HG02852 (cell line): ENCODE results near the gene DNAJC11.
"Not testable (repeated sequence)": the region's sequence is repeated elsewhere in the genome, so short reads cannot be mapped to it uniquely, and the experiment has no call there.

ENCODE experiments used
- ATAC-seq: cut with Tn5 transposase; IDR thresholded peaks from one replicate; pipeline ENCODE4 v1.9.1; 2021; ENCODE audit warnings: mild to moderate bottlenecking, moderate library complexity; ENCODE audit not compliant: unreplicated experiment

The DNAJC11 gene

DNA sequence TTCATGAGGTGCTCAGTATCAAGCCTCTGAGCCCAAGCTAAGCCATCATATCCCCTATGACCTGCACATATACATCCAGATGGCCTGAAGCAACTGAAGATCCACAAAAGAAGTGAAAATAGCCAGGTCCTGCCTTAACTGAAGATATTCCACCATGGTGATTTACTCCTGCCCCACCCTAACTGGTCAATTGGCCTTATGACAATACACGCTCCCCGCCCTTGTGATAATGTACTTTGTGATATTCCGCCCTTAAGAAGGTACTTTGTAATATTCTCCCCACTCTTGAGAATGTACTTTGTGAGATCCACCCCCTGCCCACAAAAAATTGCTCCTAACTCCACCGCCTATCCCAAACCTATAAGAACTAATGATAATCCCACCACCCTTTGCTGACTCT lies 1.7 kb downstream of the DNAJC11 start:
- ATAC-seq: not testable (repeated sequence)

DNA sequence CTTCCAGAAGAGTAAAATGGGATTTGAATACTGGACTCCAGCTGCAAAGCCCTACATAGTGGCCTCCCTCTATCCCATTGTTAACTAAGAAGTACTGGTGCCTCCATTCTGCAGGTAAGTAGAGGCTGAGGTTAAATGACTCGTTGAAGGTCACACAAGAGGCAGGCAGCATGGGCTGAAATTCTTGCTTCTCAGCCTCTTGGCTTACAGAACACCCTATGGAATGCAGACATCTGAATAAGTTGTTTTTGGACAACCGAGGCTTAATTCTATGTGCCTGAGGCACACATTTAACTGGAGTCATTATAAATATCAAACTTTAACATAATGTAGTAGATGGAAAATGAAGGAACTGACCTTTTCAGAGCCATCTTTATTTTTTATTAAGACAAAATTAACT lies 5.7 kb downstream of the DNAJC11 start:
- no peak for ATAC-seq

DNA sequence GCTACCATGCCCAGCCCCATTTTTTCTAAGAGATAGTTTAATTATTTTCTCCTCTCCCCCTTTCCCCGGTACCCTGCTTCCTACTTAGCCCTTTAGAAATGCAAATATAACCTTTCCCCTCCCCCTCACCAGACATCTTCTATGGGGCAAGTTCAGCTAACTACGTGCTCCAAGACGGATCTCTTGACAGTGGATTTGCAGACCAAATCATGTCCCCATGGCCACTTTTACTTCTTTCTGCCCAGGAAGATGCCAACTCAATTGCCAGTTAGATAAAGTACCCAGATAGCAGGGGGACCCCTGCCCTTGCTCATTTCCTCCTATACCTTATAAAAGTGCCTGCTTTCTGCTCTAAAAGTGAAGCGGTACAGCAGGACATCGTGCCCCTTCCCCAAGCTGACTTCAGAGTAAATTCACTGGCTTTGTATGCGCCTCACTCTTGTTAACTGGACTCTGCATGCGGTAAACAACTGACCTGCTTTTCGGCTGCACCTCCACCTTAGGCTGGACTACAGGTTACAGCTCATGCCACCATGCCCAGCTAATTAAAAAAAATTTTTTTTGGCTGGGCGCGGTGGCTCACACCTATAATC lies 7.4 kb downstream of the DNAJC11 start:
- ATAC-seq: no peak

DNA sequence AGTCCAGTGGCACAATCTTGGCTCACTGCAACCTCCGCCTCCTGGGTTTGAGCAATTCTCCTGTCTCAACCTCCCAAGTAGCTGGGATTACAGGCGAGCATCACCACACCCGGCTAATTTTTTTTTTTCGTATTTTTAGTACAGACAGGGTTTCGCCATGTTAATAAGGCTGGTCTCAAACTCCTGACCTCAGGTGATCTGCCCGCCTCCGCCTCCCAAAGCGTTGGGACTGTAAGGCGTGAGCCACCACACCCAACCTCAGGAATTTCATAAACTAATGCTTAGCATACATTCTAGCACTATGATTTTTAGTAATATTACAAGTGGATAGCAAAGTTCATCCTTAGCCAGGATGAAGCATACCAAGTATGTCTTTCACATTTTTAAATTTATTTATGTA lies 8.7 kb downstream of the DNAJC11 start:
- ATAC-seq: no peak

DNA sequence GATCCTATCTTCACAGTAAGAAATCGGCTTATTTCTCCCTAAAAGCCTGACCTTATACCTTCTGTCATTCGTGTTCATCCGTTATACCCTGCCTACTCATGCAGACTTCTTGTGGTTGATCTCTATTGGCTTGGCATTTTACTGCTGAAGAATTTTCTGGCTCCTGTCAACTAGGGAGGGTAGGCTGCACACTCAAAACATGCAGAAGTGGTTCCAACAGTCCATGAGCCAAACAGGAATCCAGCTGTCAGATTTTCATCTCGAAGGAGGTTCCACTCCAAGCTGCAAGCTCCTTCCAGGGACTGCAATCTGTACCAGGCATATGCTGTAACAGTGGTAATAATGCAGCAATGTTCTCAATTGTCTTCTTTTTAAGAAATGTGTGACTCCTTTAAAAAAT lies 10.1 kb downstream of the DNAJC11 start:
- no peak for ATAC-seq

DNA sequence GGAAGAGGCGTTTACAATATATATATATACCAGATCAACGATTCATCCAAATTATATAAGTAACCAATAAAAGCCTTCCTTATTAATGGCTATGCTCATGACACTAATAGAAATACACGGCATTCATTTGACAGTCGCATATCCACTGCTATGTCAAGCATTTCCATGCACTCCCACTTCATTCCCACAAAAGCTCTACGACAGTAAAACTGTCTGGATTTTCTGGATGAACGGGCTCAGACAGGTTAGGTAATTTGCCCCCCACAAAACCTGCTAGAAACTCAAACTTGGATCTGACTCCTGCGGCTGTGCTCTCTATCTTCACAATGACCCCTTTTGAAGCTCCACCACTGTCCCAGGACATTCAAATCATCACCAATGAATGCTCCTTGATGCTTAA lies 11.4 kb downstream of the DNAJC11 start:
- no peak for ATAC-seq

DNA sequence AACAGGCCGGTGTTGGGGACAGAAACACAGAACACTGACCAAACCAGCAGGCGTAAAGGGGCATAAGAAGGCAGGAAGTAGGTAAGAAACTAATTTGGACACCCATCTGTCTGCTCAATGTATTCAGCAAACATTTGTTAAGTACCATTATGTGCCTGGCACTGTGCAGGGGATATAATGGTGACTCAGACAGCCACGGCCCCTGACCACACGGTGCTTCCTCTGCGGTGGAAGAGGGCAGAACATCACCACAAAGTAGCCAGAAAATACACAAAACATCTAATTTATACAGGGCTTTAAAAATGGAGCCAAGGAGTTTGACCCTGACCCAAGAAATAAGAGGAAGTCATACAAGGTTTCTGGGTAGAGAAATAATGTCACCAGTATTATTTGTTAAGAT lies 12.9 kb downstream of the DNAJC11 start:
- no peak for ATAC-seq

DNA sequence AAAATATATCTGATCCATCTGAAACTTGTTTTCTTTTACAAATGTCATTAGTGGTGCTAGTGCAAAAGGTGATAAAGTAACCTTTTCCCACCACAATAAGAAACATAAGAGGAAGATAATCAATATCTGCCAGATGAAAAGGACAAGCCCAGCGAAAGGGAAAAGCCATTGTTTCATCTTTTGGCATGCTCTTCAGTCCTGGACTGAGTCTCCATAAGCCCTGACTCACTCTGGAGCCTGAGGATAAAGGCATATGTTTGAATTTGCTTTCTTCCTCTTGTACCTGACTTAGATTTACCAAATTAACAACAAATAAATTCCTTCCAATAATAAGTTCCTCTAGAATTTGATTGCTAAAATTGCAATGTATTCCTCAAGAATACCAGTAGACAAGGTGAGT lies 13.6 kb downstream of the DNAJC11 start:
- no peak for ATAC-seq

DNA sequence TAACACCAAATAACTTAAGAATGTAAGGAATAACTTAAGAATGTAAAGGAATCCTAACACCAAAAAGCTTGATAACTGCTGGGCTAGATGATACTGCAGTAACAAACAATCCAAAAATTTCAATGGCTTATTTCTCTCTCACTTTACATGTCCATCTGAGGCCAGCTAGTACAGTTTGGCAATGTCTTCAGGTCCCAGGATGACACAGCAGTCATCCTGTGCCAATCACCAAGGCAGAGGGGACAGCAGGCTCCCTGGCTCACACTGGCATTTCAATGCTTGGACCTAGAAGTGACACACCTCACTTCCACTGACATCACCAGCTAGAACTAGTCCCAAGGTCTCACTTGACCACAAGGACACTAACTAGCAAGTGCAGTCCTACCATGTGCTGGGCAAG lies 15.3 kb downstream of the DNAJC11 start:
- ATAC-seq: no peak

DNA sequence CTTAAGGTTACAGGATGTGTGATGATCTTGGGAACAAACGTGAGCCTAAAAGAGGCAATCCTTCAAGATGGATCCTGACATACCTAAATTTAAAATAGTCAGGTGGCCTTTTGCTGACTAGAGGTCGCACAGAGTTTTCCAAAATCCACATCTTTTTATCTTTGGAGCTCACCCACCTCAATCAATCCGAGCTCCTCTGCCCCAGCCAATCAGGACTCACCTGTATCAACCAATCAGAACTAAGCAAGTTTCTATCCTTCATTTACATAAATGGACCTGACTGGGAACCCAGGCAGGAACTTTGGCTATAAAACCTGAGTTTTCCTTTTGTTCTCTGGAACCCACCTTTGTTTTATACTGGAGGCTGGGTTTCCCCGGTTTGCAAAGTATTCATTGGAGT lies 16.2 kb downstream of the DNAJC11 start:
- no peak for ATAC-seq

DNA sequence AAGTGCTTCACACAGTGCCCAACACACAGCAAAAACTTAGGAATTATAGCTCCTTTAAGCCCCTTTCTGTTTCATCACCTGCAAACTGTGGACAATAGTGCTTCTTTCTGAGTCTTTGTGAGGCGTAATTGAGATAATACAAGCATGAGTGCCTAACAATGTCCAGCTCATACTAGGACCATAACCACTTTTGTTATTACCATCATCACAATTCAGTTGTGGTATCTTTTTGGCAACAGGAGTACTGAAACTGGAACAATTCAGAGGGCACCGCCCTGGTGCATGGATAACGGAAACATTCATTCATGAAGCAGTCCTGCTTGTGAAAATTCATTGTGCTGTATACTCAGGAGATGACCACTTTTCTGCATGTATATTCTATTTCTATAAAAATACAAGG lies 18.2 kb downstream of the DNAJC11 start:
- no peak for ATAC-seq

DNA sequence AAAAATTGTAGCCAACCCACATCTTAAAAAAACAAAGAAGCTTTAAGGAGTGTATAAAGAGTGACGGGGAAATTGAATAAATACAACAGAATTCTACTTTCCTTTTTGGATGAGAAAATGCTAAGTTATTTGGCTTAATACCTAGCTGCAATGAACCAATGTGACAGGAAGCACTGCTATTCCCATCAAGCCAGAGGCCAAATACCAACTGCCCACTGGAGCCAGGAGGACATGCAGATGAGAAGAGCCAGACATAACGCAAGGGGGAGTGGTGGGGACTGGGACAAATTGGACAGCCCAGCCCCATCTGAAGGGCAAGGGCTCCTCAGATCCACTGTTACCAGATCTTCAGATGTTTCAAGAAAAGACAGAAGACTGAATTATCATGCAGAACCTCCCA lies 25.7 kb downstream of the DNAJC11 start:
- ATAC-seq: no peak

DNA sequence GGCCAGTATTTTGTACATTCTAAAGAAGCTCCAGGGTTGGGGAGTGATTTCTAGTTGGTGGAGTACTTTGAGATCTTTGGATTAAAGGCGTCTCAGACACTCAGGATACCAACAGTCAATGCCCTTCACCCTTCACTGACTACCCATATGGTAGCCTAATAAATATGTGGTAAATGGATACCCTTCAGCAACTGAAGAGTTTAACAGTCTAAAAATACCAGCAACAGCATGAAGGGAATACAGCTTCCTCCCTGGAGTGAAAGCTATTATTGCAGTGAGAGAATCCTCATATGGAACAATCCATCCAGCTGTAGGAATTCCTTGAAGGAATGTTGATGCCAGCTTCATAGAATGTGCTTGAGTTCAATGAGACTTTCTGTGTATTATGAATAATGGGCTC lies 26.8 kb downstream of the DNAJC11 start:
- no peak for ATAC-seq

DNA sequence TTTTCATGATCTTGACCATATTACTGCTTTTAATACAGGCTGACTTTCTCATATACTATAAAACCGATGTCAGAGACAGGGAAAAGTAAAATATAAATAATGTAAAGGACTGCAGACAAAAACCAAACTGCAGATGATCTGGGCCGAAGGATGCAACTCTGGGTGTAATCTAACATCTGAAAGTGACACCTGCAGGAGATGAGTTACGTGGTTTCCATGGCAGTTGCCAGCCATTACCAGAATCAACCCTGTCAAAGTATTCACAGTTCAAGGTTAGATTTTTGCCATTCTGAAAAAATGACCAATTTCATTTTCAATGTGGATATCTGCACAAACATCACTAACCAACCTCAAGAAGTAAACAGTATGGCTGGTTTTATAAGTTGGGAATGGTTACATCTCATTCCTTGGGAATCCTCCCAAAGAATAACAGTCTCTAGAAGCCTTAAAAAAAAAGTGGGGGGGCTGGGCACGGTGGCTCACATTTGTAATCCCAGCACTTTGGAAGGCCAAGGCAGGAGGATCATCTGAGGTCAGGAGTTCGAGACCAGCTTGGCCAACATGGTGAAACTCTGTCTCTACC lies 27.7 kb downstream of the DNAJC11 start:
- ATAC-seq: no peak

DNA sequence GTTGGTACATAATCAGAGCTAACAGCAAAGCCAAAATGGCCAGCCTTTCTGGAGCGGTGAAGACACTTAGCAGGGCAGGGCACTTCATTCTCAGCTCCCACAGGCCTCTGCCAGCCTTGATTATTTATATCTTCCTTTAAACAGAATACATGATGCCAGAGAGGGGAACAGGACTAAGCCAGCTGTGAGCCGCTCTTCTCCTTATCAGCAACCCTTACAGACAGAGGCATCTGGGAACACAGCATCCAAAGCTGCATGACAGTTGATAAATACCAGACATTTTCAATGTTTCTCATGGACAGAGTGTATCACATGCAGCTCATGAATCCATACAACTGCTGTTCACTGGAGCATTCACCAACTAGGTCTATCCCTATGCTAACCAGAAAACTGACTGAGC lies 29.1 kb downstream of the DNAJC11 start:
- no peak for ATAC-seq

DNA sequence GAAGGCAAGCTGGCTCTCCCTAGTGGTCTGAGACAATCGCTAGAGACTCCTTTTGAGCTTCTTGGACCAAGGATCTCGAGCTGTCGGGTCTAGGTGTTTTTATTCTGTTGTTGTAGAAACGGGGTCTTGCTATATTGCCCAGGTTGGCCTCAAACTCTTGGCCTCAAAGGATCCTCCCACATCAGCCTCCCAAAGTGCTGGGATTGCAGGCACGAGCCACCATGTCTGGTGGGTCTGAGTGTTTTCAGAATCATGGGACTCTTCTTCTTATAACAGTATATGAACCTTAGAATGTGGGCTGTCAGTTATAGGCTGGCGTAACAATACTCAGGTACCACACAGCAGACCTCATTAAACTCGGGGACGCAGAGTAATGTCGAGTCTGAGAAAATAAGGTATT lies 33.1 kb downstream of the DNAJC11 start:
- no peak for ATAC-seq

DNA sequence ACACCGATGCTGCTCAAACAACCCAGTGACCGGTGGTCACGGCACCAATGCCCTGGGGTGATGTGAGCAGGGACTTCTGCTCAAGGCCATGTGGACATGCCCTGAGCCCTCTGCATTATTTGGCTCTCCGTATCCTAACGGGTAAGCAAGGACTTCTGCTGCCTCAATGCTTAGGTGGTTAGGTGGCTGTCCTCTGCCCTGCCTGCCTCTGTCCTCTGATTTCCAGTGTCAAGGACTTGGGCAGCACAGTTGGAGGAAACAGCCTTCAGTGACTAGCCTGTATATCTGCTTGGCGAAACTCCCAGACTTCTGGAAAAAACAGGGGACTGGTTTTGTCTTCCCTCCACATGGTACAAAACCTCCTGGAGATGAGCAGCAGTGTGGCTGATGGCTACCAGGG lies 34.5 kb downstream of the DNAJC11 start:
- ATAC-seq: no peak

DNA sequence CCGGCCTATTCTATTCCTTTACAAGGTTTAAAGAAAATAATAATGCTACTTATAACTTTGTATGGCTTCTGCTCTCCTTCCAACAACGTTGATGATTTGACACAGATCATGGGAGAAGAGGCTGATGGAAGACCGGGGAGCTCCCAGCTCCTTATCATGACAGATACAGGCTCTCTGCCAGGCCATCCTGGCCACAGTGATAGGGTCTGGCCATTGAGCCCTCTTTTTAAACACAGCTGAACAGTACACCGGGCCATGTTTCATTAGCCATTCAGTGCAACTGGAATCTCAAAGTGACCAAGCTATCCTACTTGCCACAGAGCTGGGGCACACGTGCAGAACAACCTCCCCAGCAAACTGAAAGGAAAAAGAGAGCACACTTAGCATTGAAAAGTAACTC lies 34.9 kb downstream of the DNAJC11 start:
- no peak for ATAC-seq

DNA sequence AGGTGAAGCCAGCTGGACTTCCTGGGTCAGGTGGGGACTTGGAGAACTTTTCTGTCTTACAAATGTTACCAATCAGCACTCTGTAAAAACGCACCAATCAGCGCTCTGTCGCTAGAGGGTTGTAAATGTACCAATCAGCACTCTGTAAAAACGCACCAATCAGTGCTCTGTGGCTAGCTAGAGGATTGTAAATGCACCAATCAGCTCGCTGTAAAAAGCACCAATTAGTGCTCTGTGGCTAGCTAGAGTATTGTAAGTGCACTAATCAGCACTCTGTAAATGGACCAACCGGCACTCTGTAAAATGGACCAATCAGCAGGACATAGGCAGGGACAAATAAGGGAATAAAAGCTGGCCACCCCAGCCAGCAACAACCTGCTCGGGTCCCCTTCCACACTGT lies 39.1 kb downstream of the DNAJC11 start:
- not testable (repeated sequence) for ATAC-seq

DNA sequence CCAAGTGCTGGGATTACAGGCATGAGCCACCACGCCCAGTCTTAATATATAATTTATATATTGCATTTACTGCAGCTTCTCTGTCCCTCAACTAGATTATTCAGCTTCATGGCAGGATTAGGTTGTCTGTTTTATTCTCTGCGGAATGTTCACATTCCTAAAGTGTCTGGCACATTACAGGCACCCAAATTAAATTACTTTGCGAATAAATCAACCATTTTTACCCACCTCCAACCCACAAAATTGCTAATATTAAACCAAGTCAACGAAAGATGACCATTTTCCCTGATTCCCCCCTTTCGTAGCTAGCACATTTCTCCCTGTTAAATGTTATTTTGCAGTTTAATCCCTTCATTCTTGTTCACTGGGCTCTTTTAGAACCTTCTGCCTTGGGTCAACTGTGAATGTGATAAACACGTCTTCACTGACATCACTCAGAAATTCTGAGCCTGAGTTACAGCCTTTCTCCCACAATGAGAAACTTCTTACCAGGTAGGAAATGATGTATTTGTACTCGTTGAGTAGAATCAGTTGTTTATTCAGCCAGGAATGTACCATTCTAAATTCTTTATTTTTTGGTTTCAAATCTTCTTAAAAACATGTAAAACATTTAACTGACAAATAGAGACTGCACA lies 41.1 kb downstream of the DNAJC11 start:
- no peak for ATAC-seq

DNA sequence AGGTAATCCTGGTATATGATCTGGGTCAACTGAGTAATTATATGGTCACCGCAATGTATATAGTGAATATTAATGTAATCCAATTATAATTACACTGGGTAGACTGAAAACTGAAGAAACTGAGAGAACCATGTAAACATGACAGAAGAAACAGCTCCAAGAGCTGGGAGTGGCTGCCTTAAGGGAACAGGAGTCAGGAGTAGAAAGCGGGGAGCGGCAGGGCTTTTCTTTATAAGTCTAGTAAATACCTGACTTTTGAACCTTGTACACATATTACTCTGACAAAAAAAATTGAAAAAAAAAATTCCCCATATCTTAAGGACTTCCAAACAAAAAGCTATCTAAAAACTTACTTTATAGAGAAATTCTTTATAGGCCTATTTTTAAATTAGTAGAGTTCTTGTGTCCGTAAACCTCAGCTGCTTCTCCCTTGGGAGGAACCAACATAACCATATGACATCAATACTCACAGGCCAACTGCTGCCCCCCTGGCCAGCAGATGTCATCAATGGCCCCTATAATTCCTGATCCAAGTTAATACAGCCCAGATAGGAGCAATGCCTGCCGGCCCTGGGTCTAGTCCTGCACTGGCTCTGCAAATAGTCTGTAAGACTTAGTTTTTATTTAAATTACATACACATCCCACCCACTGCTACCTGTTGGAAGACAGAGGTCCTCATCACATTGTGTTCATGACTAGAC lies 43.1 kb downstream of the DNAJC11 start:
- ATAC-seq: no peak

DNA sequence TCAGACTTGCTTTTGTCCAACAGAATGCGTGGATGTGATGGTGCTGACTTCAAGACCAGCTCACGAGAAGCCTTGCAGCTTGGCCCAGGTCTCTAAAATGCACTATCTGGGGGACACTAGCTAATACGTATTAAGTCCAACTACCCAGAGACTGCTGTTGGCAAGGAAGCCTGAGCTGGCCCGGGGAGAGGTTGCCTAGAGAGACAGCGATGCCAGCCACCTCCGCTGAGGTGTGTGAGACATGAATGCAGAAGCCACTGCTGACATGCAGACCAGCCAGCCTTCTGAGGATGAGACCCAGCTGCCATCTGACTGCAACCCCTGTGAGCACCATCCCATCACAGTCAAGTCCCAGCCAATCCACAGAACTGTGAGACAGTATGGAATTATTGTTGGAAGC lies 44.5 kb downstream of the DNAJC11 start:
- no peak for ATAC-seq
